ENCODE measurements around the gene INPP5A. TPM values are rescaled to one million over a fixed set of nuclear protein-coding genes. Genes with fewer than 3 reads are reported as not detected.
A peak's percentile ranks its signal among the peaks of the same experiment; 100 is the strongest.
"Not testable (repeated sequence)": the region's sequence is repeated elsewhere in the genome, so short reads cannot be mapped to it uniquely, and the experiment has no call there.

Gene INPP5A
- total RNA-seq, 1 experiment from 2014 or later, result 25.5 TPM

DNA sequence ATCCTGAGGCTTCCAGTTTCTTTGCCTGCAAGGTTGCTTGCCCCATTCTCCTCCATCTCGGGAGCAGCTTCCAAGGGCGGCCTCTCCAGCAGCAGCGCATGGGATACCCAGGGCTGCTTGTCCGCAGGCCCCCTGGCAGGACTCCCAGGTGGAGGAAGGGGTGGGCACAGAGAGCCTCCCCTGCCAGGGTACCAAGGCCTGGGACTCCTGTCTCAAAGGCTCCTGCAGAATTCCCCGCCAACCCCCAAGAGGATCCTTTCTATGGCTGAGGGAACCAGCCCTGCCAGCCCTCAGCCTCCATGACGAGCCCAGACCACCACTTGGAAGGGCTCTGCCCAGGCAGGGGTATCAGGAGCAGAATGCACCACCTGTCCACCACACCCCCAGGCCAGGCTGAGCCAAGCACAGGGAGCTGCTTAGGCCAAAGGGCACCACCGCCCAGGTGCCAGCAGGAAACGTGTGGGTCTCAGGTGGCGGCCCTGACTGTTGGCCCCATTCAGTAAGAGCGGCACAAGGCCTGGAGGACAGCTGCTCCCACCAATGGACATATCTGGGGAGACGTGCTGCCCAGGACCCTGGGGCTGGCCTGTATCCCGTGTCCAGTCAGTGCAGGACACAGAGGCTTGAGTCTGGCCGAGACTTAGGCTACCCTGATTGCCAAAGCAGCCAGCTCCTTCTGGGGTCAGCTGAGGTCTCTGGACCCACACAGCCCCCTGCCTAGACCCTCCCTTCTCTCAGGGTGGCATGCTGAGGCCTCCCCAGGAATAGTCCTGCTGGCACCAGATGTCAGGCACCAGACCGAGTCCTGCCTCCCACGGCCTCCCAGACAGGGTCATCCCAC lies 33.8 kb upstream of the INPP5A start:
- no peak for DNase-seq (ENCODE audit: low read depth)

DNA sequence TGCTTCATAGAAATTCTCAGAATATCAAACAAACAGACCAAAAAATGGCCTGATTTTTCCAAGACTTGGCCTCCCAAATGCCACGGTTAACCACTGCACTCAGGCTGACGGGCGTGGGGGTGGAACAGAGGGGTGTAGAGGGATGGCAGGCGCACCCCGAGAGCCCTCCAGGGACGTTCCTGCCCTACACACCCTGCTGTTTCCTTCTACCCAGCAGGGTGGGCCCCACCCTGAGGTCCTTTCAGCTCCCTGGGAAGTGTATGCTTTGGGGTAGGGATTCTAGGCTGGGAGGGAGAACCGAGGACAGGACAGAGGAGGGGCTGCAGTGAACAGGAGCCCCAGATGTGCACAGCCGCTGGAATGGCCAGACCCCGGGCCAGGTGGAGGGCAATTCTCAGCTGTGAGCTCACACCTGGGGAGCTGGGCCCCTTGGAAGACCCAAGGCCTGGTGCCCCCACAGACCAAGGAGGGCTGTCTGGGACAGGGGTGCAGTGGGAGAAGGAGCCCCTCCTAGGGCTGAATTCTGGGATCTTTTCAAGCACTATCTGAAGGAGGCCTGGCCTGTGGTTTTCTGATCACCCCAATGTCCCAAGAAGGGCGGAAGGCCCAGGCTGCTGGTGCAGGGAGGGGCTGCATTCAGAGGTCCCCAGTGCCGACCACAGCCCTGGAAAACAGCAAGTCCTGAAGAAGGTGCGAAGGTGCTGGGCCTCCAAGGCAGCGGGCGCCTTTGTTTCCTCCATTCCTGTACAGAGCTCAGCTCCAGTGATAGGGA lies 32.9 kb upstream of the INPP5A start:
- DNase-seq (ENCODE audit: low read depth), result no peak

DNA sequence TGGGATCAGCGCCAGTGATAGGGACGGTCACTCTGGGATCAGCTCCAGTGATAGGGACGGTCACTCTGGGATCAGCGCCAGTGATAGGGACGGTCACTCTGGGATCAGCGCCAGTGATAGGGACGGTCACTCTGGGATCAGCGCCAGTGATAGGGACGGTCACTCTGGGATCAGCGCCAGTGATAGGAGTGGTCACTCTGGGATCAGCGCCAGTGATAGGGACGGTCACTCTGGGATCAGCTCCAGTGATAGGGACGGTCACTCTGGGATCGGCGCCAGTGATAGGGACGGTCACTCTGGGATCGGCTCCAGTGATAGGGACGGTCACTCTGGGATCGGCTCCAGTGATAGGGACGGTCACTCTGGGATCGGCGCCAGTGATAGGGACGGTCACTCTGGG lies 32.0 kb upstream of the INPP5A start:
- not testable (repeated sequence) for DNase-seq (ENCODE audit: low read depth)

DNA sequence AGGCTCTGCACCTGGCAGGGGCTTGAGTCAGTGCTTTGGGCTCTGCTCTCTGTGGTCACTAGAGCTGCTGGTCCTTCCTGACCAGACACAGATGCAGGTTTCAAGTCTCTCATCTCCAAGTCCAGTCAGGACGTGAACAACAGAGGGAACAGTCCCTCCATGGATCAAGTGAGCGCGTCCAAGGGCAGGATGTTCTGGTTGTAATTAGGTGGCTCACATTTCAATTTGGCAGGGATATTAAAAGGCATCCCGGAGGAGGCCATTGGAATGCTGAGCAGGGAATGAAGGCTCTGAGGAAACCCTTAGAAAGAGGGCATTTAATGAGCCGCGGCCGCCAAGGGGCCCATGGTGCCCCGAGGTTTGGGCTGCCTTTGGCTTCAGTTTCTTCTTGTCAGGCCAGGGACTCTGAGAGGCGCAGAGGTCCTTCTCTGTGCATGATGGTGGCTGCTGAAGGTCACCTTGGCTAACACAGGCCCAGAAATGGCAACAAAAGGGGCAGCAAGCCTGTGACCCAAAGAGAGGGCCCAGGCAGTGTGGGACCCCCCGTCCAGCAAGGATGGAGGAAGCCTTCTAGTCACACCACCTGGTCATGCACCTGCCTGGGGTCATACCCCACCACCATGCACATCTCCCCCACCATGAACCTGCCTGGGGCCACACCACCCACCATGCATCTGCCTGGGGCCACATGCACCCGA lies 30.7 kb upstream of the INPP5A start:
- DNase-seq (ENCODE audit: low read depth), result peak; percentile 75

DNA sequence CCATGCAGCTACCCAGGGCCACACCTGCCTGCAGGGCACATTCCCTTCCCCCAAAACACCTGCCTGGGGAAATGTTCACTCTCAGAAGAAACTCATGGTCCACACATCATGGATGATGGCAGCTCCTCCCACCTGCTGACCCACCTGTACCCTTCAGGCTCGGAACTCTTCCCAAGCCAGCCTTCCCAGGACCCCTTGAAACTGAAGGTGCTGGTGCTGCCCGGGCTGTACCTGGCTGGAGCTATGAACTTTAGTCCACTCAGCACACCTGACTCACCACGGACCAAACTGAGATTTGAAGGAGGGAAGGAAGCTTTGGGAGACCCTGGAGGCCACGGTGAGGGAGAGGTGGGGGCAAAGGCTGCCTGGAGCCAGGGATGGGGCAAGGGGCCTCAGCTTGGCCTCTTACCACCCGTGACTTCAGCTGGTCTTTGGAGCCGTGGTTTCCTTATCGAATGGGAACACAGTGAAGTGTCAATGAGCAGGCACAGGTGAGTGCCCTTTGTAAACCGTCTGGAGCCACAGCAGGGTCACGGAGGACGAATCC lies 30.1 kb upstream of the INPP5A start:
- DNase-seq (ENCODE audit: low read depth), result no peak

DNA sequence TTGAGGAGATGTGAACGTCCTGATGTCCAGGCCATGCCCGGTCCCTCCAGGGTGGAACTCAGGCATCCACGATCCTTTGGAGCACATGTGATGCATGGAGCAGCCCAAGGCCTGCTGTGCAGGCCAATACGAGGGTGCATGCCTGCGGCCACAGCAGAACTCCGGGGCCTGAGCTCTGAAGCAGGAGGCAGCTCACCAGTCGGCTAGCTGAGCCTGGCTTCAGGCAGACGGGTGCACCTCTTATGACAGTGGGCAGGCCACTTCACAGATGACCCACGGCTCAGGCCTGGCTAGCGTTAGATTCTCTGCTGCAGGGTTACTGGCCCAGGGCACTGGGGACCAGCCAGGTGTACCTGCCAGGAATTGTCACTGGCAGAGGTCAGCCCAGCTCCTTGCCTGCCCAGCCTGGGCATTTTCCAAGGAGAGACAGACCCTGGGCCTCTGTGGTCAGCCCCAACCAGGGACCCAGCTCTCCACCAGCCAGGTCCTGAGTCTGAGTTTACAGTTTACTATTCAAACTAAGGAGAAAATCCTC lies 29.6 kb upstream of the INPP5A start:
- DNase-seq (ENCODE audit: low read depth), result no peak

DNA sequence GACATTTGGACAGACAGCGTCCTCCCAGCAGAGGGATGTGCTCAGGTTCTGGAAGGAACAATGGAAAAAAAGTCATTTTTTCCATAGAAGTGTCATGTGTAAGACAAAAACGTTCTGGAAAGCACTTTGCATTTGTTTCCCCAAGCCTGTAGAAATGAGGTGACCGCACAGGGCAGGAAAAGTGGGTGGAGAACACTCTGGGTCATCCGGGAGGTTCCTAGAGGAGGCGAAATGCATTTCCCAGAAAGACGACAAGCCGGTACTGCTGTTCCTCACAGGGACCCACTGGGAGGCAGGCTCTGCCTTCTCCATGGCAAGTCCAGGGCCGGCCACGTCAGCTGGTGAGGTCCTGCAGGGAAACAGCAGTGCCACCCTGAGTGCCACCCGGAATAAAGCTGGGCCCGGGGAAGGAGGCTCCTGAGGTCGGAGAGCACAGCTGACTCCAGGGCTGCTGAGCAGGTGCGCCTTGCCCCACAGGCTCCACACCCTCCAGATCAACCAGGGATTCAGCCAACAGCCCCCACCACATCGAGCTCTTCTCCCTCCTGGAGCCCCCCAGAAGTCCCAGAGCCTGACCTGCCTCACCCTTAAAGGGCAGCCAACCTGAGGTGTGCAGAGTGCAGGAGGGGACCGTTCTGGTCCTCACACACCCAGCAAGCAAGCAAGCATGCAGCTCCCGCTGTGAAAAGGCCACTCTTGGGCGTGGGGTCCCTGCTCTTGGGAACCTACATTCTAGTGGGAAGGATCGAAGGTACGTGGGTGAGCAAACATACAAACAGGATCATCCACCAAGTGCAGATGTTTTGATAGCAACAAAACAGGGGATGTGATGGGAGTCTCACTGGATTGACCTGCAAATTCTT lies 28.8 kb upstream of the INPP5A start:
- no peak for DNase-seq (ENCODE audit: low read depth)

DNA sequence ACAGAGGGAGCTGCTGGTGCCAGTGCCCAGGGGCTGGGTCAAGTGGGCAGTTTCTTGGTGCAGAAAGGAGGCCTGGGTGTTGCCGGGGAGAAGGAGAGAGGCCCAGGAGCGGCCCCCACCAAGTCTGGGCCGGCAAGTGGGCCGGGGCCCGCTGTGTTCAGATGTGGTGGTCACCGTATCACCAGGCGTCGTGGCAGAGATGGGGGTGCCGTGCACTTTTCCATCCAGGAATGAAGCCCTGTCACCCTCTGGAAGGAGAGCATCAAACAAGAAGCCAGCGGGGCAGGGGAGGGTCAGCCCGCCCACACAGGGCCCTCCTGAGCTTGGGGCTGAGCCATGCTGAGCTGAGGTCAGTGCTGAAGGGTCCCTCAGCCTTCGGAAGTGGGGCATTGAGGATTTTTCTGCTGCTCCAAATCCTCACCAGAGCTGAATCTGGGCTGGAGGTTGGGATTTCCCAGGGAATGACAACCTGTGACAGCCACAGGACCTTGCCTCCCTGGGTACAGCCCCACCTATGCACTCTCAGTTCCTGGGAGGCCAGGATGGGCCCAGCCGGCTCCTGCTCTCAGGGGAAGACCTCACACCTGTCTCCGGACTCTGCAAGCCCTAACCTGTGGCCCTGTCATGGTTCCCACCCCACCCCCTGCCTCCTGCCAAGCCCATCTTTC lies 27.9 kb upstream of the INPP5A start:
- no peak for DNase-seq (ENCODE audit: low read depth)

DNA sequence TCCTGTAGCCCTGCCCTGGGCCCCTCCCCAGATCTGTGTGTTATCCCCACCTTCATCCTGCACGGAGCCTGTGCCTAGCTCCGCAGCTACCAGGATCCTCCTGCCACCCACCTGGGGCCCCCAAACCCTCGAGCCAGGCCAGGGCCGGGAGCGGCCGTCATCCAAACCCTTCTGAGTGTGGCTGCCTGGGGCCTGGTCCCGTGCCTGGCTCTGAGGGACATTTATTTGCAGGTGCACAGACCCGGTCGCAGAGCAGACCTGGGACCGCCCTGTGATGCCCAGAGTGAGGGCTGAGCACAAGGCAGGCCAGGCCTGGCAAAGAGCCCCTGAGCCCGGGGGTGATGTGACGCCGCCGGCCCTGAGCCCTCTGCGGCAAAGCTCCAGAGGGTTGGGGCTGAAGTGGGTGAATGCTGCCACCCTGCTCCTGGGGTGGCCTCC lies 27.4 kb upstream of the INPP5A start:
- DNase-seq (ENCODE audit: low read depth), result no peak

DNA sequence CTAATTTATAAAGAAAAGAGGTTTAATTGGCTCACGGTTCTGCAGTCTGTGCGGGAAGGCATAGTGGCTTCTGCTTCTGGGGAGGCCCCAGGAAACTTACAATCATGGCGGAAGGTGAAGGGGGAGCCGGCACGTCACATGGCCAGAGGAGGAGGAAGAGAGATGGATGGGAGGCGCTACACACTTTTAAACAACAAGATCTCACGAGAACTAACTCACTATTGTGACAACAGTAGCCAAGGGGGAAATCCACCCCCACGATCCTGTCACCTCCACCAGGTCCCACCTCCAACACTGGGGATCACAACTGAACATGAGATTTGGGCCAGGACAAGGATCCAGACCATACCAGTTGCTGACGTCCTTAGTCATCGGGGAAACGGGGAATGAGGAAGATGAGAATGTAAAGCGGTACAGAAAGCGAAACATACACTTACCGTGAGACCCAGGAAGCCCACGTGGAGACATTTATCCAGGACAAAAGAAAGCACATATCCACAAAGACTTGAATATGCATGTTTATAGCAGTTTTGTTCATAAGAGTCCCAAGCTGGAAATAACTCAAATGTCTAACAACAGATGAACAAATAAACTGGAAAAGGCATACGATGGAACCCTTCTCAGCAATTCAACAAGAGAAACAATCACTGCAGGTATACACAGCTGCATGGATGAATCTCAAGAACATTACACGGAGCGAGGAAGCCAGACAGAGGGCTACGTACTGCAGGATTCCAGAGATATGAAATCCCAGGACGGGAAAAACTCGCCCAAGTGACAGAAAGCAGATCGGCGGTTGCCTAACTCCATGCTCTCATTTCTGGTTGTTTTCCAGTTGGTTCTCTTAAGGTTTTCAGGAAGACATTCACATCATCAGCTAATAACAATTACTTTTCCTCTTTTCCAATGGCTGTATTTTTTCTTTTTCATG lies 26.2 kb upstream of the INPP5A start:
- no peak for DNase-seq (ENCODE audit: low read depth)

DNA sequence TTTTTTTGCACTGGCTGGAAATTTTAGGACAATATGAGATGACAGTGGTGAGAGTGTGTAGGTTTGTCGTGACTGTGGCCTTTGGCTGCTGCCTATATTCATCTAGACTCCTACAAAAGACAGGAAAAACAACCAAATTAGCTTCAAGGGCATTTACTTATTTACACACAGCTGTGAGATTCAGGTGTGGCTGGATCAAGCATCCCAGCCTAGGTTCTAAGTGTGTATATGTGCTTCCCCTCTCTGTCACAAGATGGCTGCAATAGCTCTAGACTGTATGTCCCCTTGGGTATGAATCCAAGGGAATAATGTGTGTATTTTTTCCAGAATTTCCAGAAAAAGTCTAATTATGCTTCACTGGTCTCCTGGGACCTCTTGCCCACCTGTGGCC lies 25.5 kb upstream of the INPP5A start:
- no peak for DNase-seq (ENCODE audit: low read depth)

DNA sequence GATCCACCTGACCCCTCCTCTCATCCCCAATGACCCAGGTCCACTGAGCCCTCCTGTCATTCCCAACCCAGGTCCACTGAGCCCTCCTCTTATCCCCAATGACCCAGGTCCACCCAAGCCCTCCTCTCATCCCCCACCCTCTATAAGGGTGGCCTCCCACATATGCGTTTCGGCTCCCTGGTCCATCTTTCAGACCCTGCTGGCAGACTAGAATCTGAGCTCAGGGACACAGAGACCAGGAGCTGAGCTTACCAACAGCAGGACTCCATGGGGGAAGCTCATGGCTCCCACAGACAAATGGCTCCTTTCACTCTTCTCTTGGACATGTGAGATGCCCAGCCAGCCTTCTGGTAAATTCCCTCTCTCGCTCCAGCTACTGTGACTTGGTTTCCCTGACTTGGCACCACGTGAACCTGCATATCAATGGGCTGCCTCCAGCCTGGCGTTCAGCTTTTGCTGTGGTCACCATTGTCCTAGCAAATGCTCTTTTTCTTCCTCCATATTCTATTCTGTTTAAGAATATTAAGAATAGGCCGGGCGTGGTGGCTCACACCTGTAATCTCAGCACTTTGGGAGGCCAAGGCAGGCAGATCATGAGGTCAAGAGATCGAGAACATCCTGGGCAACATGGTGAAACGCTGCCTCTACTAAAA lies 24.8 kb upstream of the INPP5A start:
- no peak for DNase-seq (ENCODE audit: low read depth)

DNA sequence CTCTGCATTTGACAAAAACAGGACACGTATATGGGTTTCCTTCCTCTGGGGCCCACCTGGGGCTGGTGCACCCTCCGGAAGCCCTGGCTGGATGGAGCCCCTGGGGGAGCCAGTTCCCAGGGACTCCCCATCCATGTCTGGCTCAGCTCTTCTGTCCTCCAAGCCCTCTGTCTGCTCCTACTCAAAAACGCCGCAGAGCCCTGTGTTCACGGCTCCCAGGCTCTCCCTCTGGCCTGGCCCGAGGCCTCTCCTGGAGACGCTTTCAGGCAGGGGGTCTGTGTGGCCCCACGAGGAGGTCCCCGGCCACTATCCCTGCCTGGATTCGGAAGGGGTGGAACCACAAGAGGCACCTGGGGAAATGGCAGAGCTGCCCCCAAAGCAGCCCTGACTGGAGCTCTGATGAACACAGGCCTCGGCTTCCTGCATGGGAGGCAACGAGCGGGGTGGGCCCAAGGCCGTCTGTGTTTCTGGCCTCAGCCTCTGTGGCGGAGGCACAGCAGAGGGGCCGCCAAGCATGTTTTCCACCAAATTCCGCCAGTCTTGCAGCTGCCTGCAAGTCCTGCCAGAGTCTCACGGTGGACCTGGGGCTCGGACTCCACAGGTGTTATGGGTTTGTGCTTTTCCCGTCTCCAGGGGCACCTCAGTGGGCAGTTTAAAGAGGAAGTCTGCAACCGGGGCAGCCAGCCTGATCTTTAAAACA lies 22.6 kb upstream of the INPP5A start:
- no peak for DNase-seq (ENCODE audit: low read depth)

DNA sequence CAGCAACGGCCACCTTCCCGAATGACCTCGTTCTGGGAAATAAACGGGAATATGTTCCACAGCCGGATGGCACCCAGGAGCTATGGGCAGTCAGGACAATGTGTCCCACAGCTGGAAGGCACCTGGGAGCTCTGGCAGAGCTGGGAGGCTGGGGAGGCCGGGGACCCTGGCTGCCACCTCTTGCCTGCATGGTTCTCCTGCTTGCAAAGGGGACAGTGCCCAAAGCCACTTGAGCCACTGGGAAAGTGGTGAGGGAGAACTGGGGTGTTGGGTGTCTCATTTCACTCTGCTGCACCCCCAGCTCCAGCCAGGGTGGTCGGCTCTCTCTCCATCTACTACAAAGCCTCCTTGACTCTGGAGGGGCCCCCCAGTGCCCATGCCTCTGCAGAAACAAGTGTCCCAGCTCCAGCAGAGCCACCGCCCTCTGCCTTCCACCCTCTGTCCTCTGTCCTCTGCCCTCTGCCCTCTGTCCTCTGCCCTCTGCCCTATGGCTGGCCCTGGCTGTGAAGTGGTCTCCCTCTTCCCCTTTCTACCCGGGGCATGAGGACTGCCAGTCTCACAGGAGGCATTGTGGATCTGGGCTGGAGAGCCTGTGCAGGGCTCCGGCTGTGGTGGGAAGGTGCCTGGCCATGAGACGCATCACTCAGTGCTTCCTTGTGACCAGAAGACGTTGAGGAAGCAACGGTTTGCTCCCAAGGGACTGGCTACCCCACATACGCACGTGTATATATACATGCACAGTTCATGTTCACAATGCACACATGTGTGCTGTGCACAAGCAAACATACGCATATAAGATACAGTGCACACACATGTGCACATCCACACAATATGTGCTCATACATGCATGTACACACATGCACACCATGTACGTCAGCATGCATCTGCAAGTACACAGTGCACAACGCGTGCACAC lies 21.5 kb upstream of the INPP5A start:
- DNase-seq (ENCODE audit: low read depth), result no peak

DNA sequence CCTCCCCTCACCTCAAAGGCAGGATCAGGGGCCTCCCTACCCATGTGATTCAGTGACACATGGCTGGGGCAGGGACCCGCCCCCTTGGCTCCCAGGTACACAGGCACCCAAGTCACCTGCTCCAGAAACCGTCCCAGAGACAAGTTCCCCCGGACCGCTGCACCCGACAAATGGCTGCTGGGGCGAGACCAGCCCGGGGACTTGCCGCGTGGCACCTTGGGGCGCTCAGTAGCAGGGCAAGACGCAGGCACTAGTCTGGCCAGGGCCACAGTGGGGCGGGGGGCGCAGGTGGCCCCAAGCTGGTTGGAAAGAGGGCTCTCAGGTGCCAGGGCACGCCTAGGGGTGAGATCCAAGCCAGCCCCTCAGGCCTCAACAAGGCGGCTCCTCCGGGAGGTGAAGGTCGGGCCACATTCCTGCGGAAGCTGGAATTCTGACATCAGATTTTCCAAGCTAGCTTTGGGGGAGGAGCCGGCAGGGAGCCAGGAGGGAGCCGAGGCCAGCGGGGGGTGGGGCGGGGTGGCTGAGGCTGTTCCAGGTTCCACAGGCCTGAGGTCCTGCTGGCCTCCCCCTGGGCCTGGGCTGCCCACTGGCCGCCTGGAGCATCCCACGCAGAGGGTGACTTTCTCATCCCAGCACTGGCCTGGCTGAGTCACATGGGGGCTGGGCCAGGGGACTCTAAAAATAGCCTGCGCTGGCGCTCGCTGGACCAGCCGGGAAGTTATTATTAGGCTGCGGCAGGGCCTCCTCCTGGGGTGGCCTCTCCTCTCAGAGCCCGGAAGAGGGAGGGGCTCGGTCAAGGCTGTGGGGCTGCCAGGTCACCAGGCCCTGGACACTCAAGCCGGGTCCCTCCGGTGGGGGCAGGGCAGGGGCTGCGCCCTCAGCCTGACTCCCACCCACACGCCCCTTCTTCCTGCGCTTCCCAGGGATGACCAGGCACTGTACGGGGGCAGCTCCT lies 20.5 kb upstream of the INPP5A start:
- DNase-seq (ENCODE audit: low read depth), result peak; percentile 98
